SJCRH30 (cell line): ENCODE data around the gene CDK16. TPM values are rescaled to one million over a fixed set of nuclear protein-coding genes. Genes with fewer than 3 reads are reported as not detected.
A peak's percentile ranks its signal among the peaks of the same experiment; 100 is the strongest.
"Not testable (repeated sequence)": the region's sequence is repeated elsewhere in the genome, so short reads cannot be mapped to it uniquely, and the experiment has no call there.

Source experiments
- DNase-seq, 2 experiments: peaks; one replicate each; pipeline ENCODE4 v3.0.0-alpha.2; 2015 to 2020
- H3K27ac ChIP-seq: fragments of 250-450 bp; sonication (Bioruptor Pico); 2 replicates; pipeline ENCODE4 v1.5.1; 2020; ENCODE audit warnings: mild to moderate bottlenecking, moderate library complexity
- H3K27me3 ChIP-seq: fragments of 250-450 bp; sonication (Bioruptor Pico); 2 replicates; pipeline ENCODE4 v1.5.1; 2020; ENCODE audit warnings: mild to moderate bottlenecking, moderate library complexity
- H3K36me3 ChIP-seq: fragments of 250-450 bp; sonication (Bioruptor Pico); 2 replicates; pipeline ENCODE4 v1.5.1; 2020; ENCODE audit warnings: mild to moderate bottlenecking, moderate library complexity
- H3K4me1 ChIP-seq: fragments of 250-450 bp; sonication (Bioruptor Pico); 2 replicates; pipeline ENCODE4 v1.5.1; 2020; ENCODE audit warnings: mild to moderate bottlenecking, moderate library complexity
- H3K4me3 ChIP-seq: fragments of 250-450 bp; sonication (Bioruptor Pico); 2 replicates; pipeline ENCODE4 v1.5.1; 2020; ENCODE audit warnings: mild to moderate bottlenecking, moderate library complexity
- H3K9me3 ChIP-seq: fragments of 250-450 bp; sonication (Bioruptor Pico); replicated peaks from 2 replicates; pipeline ENCODE4 v1.5.1; 2020; ENCODE audit warnings: mild to moderate bottlenecking, moderate library complexity
- total RNA-seq: library from RNA; depleted of rRNA; stranded (reverse); fragments of >200 nt; shearing (Covaris generic); gene quantifications from 2 replicates; pipeline ENCODE4 v1.2.3, GENCODE V29; 2014

The CDK16 gene
- total RNA-seq, 1 experiment from 2014 or later: 71.8 TPM

- Histone ChIP-seq H3K27me3 (no peaks in the 10 kb centered on the region), H3K4me3 (no peak overlapping the region), H3K27ac (no peak overlapping the region), H3K4me1 (no peaks in the 10 kb centered on the region), H3K36me3 (no peaks in the 10 kb centered on the region), H3K9me3 (no peaks in the 10 kb centered on the region)
- no peak for DNase-seq
Observed at GRCh38 chrX:47239199-47239598, 20.7 kb downstream of the CDK16 start.

- Histone ChIP-seq H3K27me3 (no peaks in the 10 kb centered on the region), H3K9me3 (no peaks in the 10 kb centered on the region), H3K4me3 (no peak overlapping the region), H3K36me3 (no peaks in the 10 kb centered on the region), H3K27ac (no peak overlapping the region), H3K4me1 (no peaks in the 10 kb centered on the region)
- no peak for DNase-seq
Observed at GRCh38 chrX:47239898-47240545, 21.5 kb downstream of the CDK16 start.

GRCh38 chrX:47240619-47241018 lies 22.1 kb downstream of the CDK16 start:
- H3K27me3 ChIP-seq: no peaks in the 10 kb centered on the region

GRCh38 chrX:47241201-47242011 lies 22.9 kb downstream of the CDK16 start:
- Histone ChIP-seq H3K27me3 (no peaks in the 10 kb centered on the region), H3K36me3 (no peaks in the 10 kb centered on the region), H3K27ac (no peak overlapping the region), H3K9me3 (no peaks in the 10 kb centered on the region), H3K4me1 (no peaks in the 10 kb centered on the region), H3K4me3 (no peak overlapping the region)
- no peak for DNase-seq

More at GRCh38 chrX:47240619-47241018, 22.1 kb downstream of the CDK16 start:
- Histone ChIP-seq H3K4me3 (no peak overlapping the region), H3K4me1 (no peaks in the 10 kb centered on the region), H3K27ac (no peak overlapping the region), H3K36me3 (no peaks in the 10 kb centered on the region), H3K9me3 (no peaks in the 10 kb centered on the region)
- DNase-seq: no peak

- H3K36me3 ChIP-seq: no peaks in the 10 kb centered on the region
- no peak overlapping the region for H3K4me3 ChIP-seq
- H3K27ac ChIP-seq: no peak overlapping the region
- no peaks in the 10 kb centered on the region for H3K9me3 ChIP-seq
- DNase-seq: no peak
- no peaks in the 10 kb centered on the region for H3K4me1 ChIP-seq
- H3K27me3 ChIP-seq: no peaks in the 10 kb centered on the region
Observed at GRCh38 chrX:47242321-47242720, 23.8 kb downstream of the CDK16 start.

- DNase-seq: no peak
- Histone ChIP-seq H3K27ac (no peak overlapping the region), H3K36me3 (no peaks in the 10 kb centered on the region), H3K4me1 (no peaks in the 10 kb centered on the region), H3K9me3 (no peaks in the 10 kb centered on the region), H3K27me3 (no peaks in the 10 kb centered on the region), H3K4me3 (no peak overlapping the region)
Observed at GRCh38 chrX:47243351-47243750, 24.9 kb downstream of the CDK16 start.

GRCh38 chrX:47244676-47245075 lies 26.2 kb downstream of the CDK16 start:
- Histone ChIP-seq H3K9me3 (no peaks in the 10 kb centered on the region), H3K36me3 (no peaks in the 10 kb centered on the region), H3K27me3 (no peaks in the 10 kb centered on the region), H3K27ac (no peak overlapping the region), H3K4me3 (no peak overlapping the region), H3K4me1 (no peaks in the 10 kb centered on the region)
- peak; percentile 13 to 36 for DNase-seq

- no peaks in the 10 kb centered on the region for H3K9me3 ChIP-seq
- H3K4me3 ChIP-seq: no peak overlapping the region
- H3K27ac ChIP-seq: no peak overlapping the region
- no peaks in the 10 kb centered on the region for H3K36me3 ChIP-seq
- H3K27me3 ChIP-seq: no peaks in the 10 kb centered on the region
- DNase-seq: no peak
- H3K4me1 ChIP-seq: no peaks in the 10 kb centered on the region
Observed at GRCh38 chrX:47245156-47245555, 26.7 kb downstream of the CDK16 start.

- H3K27ac ChIP-seq: no peak overlapping the region
- H3K9me3 ChIP-seq: no peaks in the 10 kb centered on the region
- H3K4me1 ChIP-seq: no peaks in the 10 kb centered on the region
- H3K27me3 ChIP-seq: no peaks in the 10 kb centered on the region
- H3K36me3 ChIP-seq: no peaks in the 10 kb centered on the region
- H3K4me3 ChIP-seq: no peak overlapping the region
- DNase-seq: no peak
Observed at GRCh38 chrX:47247206-47247998, 28.9 kb downstream of the CDK16 start.

- H3K4me1 ChIP-seq: no peaks in the 10 kb centered on the region
- no peak for DNase-seq
- no peaks in the 10 kb centered on the region for H3K9me3 ChIP-seq
- H3K27me3 ChIP-seq: no peaks in the 10 kb centered on the region
- H3K36me3 ChIP-seq: no peaks in the 10 kb centered on the region
- H3K4me3 ChIP-seq: no peak overlapping the region
- H3K27ac ChIP-seq: no peak overlapping the region
Observed at GRCh38 chrX:47247999-47248320, 29.5 kb downstream of the CDK16 start.

GRCh38 chrX:47248576-47248975 lies 30.1 kb downstream of the CDK16 start:
- DNase-seq: no peak
- no peak overlapping the region for H3K4me3 ChIP-seq
- no peaks in the 10 kb centered on the region for H3K4me1 ChIP-seq
- H3K27ac ChIP-seq: no peak overlapping the region
- no peaks in the 10 kb centered on the region for H3K9me3 ChIP-seq
- H3K27me3 ChIP-seq: no peaks in the 10 kb centered on the region
- H3K36me3 ChIP-seq: no peaks in the 10 kb centered on the region

- no peak for DNase-seq
- Histone ChIP-seq H3K36me3 (no peaks in the 10 kb centered on the region), H3K9me3 (no peaks in the 10 kb centered on the region), H3K4me1 (no peaks in the 10 kb centered on the region), H3K27me3 (no peaks in the 10 kb centered on the region), H3K27ac (no peak overlapping the region), H3K4me3 (no peak overlapping the region)
Observed at GRCh38 chrX:47250017-47250347, 31.5 kb downstream of the CDK16 start.

GRCh38 chrX:47257620-47258019 lies 39.1 kb downstream of the CDK16 start:
- not testable (repeated sequence) for H3K4me1 ChIP-seq, H3K9me3 ChIP-seq, H3K27me3 ChIP-seq, DNase-seq, H3K4me3 ChIP-seq, H3K36me3 ChIP-seq, H3K27ac ChIP-seq

- Histone ChIP-seq H3K27me3 (no peaks in the 10 kb centered on the region), H3K36me3 (no peaks in the 10 kb centered on the region), H3K27ac (no peak overlapping the region), H3K9me3 (no peaks in the 10 kb centered on the region), H3K4me1 (no peaks in the 10 kb centered on the region), H3K4me3 (no peak overlapping the region)
- DNase-seq: no peak
Observed at GRCh38 chrX:47264483-47265173, 46.1 kb downstream of the CDK16 start.

- no peaks in the 10 kb centered on the region for H3K4me1 ChIP-seq
- no peaks in the 10 kb centered on the region for H3K9me3 ChIP-seq
- H3K4me3 ChIP-seq: no peak overlapping the region
- no peak for DNase-seq
- H3K36me3 ChIP-seq: no peaks in the 10 kb centered on the region
- H3K27me3 ChIP-seq: no peaks in the 10 kb centered on the region
- H3K27ac ChIP-seq: no peak overlapping the region
Observed at GRCh38 chrX:47266643-47267042, 48.2 kb downstream of the CDK16 start.
